ENCODE data around the gene ZKSCAN3. TPM values are rescaled to one million over a fixed set of nuclear protein-coding genes. Genes with fewer than 3 reads are reported as not detected.

Gene ZKSCAN3
- polyA plus RNA-seq, 2 of the 4 experiments (the other 2 are of a cell fraction) = 1.6 to 2.7 TPM

GRCh38 chr6:28333047-28333446 is 16.7 kb upstream of the ZKSCAN3 start:
- H3K4me2 ChIP-seq = no peak overlapping the region
- POLR2A ChIA-PET = no interaction called here

GRCh38 chr6:28333599-28334018 is 16.1 kb upstream of the ZKSCAN3 start:
- POLR2A ChIA-PET = no interaction called here
- CTCF ChIA-PET = no interaction called here
- 100% methylated on average over 1 of the region's 1 CpG for WGBS (ENCODE audit: missing lambda C conversion rate)
- no peak for FAIRE-seq
- H3K27ac ChIP-seq = no peak overlapping the region
- ATAC-seq = no peak
- TF ChIP-seq ZFP36 (IDR thresholded peaks at IDR 0.05; ENCODE audit: borderline replicate concordance, partially characterized antibody) (no peak), HOXA7 (CRISPR knock-in tag; IDR thresholded peaks at IDR 0.05) (no peak)
- H3K4me1 ChIP-seq = peaks cover 6% of the 10 kb centered on the region; the same call in 1 of the 3 replicates
- H3K9me3 ChIP-seq = no peaks in the 10 kb centered on the region
- no peak overlapping the region for H3K4me3 ChIP-seq
- no peak overlapping the region for H3K4me2 ChIP-seq
- no peak for DNase-seq (ENCODE audit: low read depth in 1 of 2, low spot score in 1 of 2)

More at GRCh38 chr6:28333047-28333446, 16.7 kb upstream of the ZKSCAN3 start:
- no peak for DNase-seq (ENCODE audit: low read depth in 1 of 2, low spot score in 1 of 2)
- CTCF ChIA-PET = interaction anchor here (0.6 kb wide), 1 partner anchor 162 kb away, joined by 4 read pairs; no protein-coding TSS in a partner anchor
- Histone ChIP-seq H3K9me3 (no peaks in the 10 kb centered on the region), H3K4me3 (no peak overlapping the region), H3K4me1 (peaks cover 6% of the 10 kb centered on the region; the same call in 1 of the 3 replicates), H3K27ac (no peak overlapping the region)
- TF ChIP-seq SMC3 (IDR thresholded peaks at IDR 0.05) (no peak), MAFK (IDR thresholded peaks at IDR 0.05; ENCODE audit: partially characterized antibody) (peak; percentile 26)
- no peak for ATAC-seq
- WGBS (ENCODE audit: missing lambda C conversion rate) = 83% methylated on average over 2 of the region's 2 CpGs
- FAIRE-seq = no peak

- CTCF ChIA-PET = no interaction called here
- 73% methylated on average over 7 of the region's 7 CpGs for WGBS (ENCODE audit: missing lambda C conversion rate)
- Histone ChIP-seq H3K4me1 (peaks cover 6% of the 10 kb centered on the region; the same call in 1 of the 3 replicates), H3K27ac (peak overlapping the region in 1 of 2 experiments; percentile 97; a peak in 4 of 6 replicates), H3K9me3 (no peaks in the 10 kb centered on the region), H3K4me3 (no peak overlapping the region), H3K4me2 (peak overlapping the region; percentile 89)
- POLR2A ChIA-PET = interaction anchor here (1.7 to 2.3 kb wide), 3 partner anchors 21 to 193 kb away, joined by 7 to 12 read pairs (median 11); partner anchors contain the start of genes PGBD1 and ZKSCAN8
- DNase-seq (ENCODE audit: low read depth in 1 of 2, low spot score in 1 of 2) = no peak
- ATAC-seq = no peak
- FAIRE-seq = no peak
- TF ChIP-seq REST (IDR thresholded peaks at IDR 0.05) = no peak
- peak; percentile 56 for TF ChIP-seq MAFK (IDR thresholded peaks at IDR 0.05; ENCODE audit: partially characterized antibody)
These were observed 15.3 kb upstream of the ZKSCAN3 start for GRCh38 chr6:28334286-28335039.

- POLR2A ChIA-PET = interaction anchor here (0.5 to 2.3 kb wide), 16 partner anchors 13 to 442 kb away, joined by 3 to 14 read pairs (median 5); partner anchors contain the start of genes PGBD1, ZKSCAN3, ZKSCAN4 and ZKSCAN8
- H3K27ac ChIP-seq = peak overlapping the region; percentile 87 to 97
These were observed 14.6 kb upstream of the ZKSCAN3 start for GRCh38 chr6:28335040-28335563.

More at GRCh38 chr6:28335040-28335563, 14.6 kb upstream of the ZKSCAN3 start:
- TF ChIP-seq FOXS1 (CRISPR knock-in tag; IDR thresholded peaks at IDR 0.05) (no peak), CBX2 (IDR thresholded peaks at IDR 0.05; ENCODE audit: borderline replicate concordance, low read depth) (no peak), EHF (CRISPR knock-in tag; IDR thresholded peaks at IDR 0.05) (no peak), PHF8 (IDR thresholded peaks at IDR 0.05; ENCODE audit: borderline replicate concordance, low read depth) (no peak), NFE2L2 (conservative IDR thresholded peaks at IDR 0.05; ENCODE audit: low read length) (no peak), ATOH8 (CRISPR knock-in tag; IDR thresholded peaks at IDR 0.05; ENCODE audit: low read depth) (no peak), SREBF2 (IDR thresholded peaks at IDR 0.05) (no peak), HMGXB4 (CRISPR knock-in tag; IDR thresholded peaks at IDR 0.05; ENCODE audit: borderline replicate concordance) (no peak), POLR2AphosphoS2 (conservative IDR thresholded peaks at IDR 0.05; ENCODE audit: low read length) (no peak), CTCF (IDR thresholded peaks at IDR 0.05) (no peak), MAFK (IDR thresholded peaks at IDR 0.05; ENCODE audit: partially characterized antibody) (no peak), MAZ (IDR thresholded peaks at IDR 0.05; ENCODE audit: borderline replicate concordance, low read depth, low read length) (no peak)
- WGBS (ENCODE audit: missing lambda C conversion rate) = 43% methylated on average over 12 of the region's 12 CpGs
- ATAC-seq (no peak), FAIRE-seq (no peak), DNase-seq (ENCODE audit: low read depth in 1 of 2, low spot score in 1 of 2) (no peak)
- H3K4me1 ChIP-seq = peaks cover 6% of the 10 kb centered on the region; the same call in 1 of the 3 replicates
- peak overlapping the region; percentile 89 for H3K4me2 ChIP-seq
- peak overlapping the region; percentile 77 for H3K4me3 ChIP-seq
- peaks cover under 1% of the 10 kb centered on the region; the same call in 1 of the 3 replicates for H3K9me3 ChIP-seq
- CTCF ChIA-PET = interaction anchor here (0.9 to 1.1 kb wide), 2 partner anchors 21 to 54 kb away, joined by 3 to 5 read pairs; partner anchors contain the start of gene PGBD1

Data from A549 (cell line).